H1 (cell line): ENCODE measurements around the gene KSR2. TPM values are rescaled to one million over a fixed set of nuclear protein-coding genes. Genes with fewer than 3 reads are reported as not detected.

Experiments
- CTCF ChIA-PET: fragments of 300-600 bp; sonication (Branson Sonifier 250); formaldehyde crosslinking; loops from one replicate; lab custom pipeline; 2021; ENCODE audit not compliant: partially characterized antibody; lab: Charles Lee
- POLR2A ChIA-PET: fragments of 300-600 bp; sonication (Branson Sonifier 250); formaldehyde crosslinking; loops from one replicate; lab custom pipeline; 2021; ENCODE audit warnings: inconsistent platforms; ENCODE audit not compliant: partially characterized antibody; lab: Charles Lee
- DNase-seq, 2 experiments: peaks; one replicate each; pipeline versions ENCODE4 v3.0.0 to v3.0.0-alpha.2; 2010 to 2022; ENCODE audit warnings: low spot score in 2 of 2, low read depth in 1 of 2, mixed read lengths in 1 of 2
- FAIRE-seq: peaks from 2 replicates; lab custom pipeline; 2011; peaks lifted over from hg19 to GRCh38; lab: Jason Lieb, UNC
- H2AFZ ChIP-seq: 2 replicates; pipeline ENCODE4 v1.8.1; 2012; ENCODE audit warnings: low read length, inconsistent platforms
- H2AK5ac ChIP-seq: 2 replicates; pipeline ENCODE4 v1.6.1; 2013; ENCODE audit warnings: low read depth, low read length
- H2BK120ac ChIP-seq: replicated peaks from 2 replicates; pipeline ENCODE3; 2013; ENCODE audit warnings: low read depth, low read length, inconsistent platforms
- H2BK12ac ChIP-seq: 2 replicates; pipeline ENCODE4 v1.6.1; 2013; ENCODE audit warnings: low read depth, low read length
- H2BK15ac ChIP-seq: 2 replicates; pipeline ENCODE4 v1.6.1; 2013; ENCODE audit warnings: low read length
- H2BK20ac ChIP-seq: 2 replicates; pipeline ENCODE4 v1.6.1; 2013; ENCODE audit warnings: low read length
- H2BK5ac ChIP-seq: 2 replicates; pipeline ENCODE4 v1.6.1; 2013; ENCODE audit warnings: low read depth, low read length
- H3K14ac ChIP-seq: 2 replicates; pipeline ENCODE4 v1.6.1; 2013; ENCODE audit warnings: inconsistent platforms; ENCODE audit not compliant: insufficient read length
- H3K18ac ChIP-seq: 2 replicates; pipeline ENCODE4 v1.6.1; 2013; ENCODE audit warnings: low read length; ENCODE audit errors: extremely low read depth
- H3K23ac ChIP-seq: 2 replicates; pipeline ENCODE4 v1.6.1; 2013; ENCODE audit warnings: inconsistent platforms; ENCODE audit not compliant: insufficient read length
- H3K23me2 ChIP-seq: 2 replicates; pipeline ENCODE4 v1.6.1; 2013; ENCODE audit warnings: low read depth, low read length
- H3K27ac ChIP-seq: 2 replicates; pipeline ENCODE4 v1.6.1; 2011; ENCODE audit warnings: low read depth, low read length, inconsistent platforms
- H3K27me3 ChIP-seq, 4 experiments: replicated peaks in 1 of 4; 1 replicate in 1 of 4; 2 replicates in 3 of 4; pipeline versions ENCODE4 v1.6.1 to v1.8.1; 2011 to 2013; ENCODE audit warnings: low read length in 3 of 4, mild to moderate bottlenecking in 3 of 4, inconsistent platforms in 2 of 4, mixed read lengths in 2 of 4, moderate library complexity in 1 of 4; ENCODE audit not compliant: control insufficient read depth in 3 of 4, insufficient read depth in 3 of 4; ENCODE audit errors: extremely low read depth in 1 of 4
- H3K36me3 ChIP-seq, 4 experiments: 2 replicates each; pipeline versions ENCODE4 v1.6.1 to v1.8.1; 2011 to 2013; ENCODE audit warnings: mild to moderate bottlenecking in 4 of 4, low read length in 3 of 4, moderate library complexity in 2 of 4, control low read depth in 1 of 4, inconsistent platforms in 1 of 4; ENCODE audit not compliant: insufficient read depth in 4 of 4, control insufficient read depth in 2 of 4
- H3K4ac ChIP-seq: replicated peaks from 2 replicates; pipeline ENCODE3; 2013; ENCODE audit warnings: low read length, low read depth, mixed read lengths, inconsistent platforms; ENCODE audit not compliant: insufficient read length
- H3K4me1 ChIP-seq, 4 experiments: replicated peaks in 1 of 4; 1 replicate in 1 of 4; 2 replicates in 3 of 4; pipeline versions ENCODE4 v1.6.1 to v1.8.1; 2011 to 2013; ENCODE audit warnings: low read length in 3 of 4, inconsistent platforms in 2 of 4, mixed read lengths in 1 of 4; ENCODE audit not compliant: insufficient read depth in 4 of 4, control insufficient read depth in 3 of 4
- H3K4me2 ChIP-seq, 2 experiments: 2 replicates each; pipeline versions ENCODE4 v1.6.1 to v1.8.1; 2011 to 2013; ENCODE audit warnings: low read depth in 2 of 2, low read length in 2 of 2, control low read depth in 1 of 2, inconsistent platforms in 1 of 2, mild to moderate bottlenecking in 1 of 2; ENCODE audit not compliant: insufficient read depth in 1 of 2
- H3K4me3 ChIP-seq, 4 experiments: fragments of 200-600, 300-600 bp in 1 of 4; sonication (generic), shearing (Covaris generic), sonication (Bioruptor Twin) in 1 of 4; 2 replicates each; pipeline versions ENCODE4 v1.5.1 to v1.8.1; 2011 to 2016; ENCODE audit warnings: low read length in 4 of 4, low read depth in 3 of 4, control low read depth in 2 of 4, inconsistent platforms in 2 of 4, mild to moderate bottlenecking in 2 of 4, mixed read lengths in 1 of 4, moderate library complexity in 1 of 4; ENCODE audit not compliant: insufficient read depth in 2 of 4; ENCODE audit errors: extremely low read depth in 1 of 4
- H3K56ac ChIP-seq: replicated peaks from 2 replicates; pipeline ENCODE3; 2013; ENCODE audit warnings: low read depth, mild to moderate bottlenecking, mixed read lengths, low read length, inconsistent platforms; ENCODE audit not compliant: insufficient read length
- H3K79me1 ChIP-seq: 2 replicates; pipeline ENCODE4 v1.6.1; 2013; ENCODE audit warnings: low read depth, low read length, control low read depth
- H3K79me2 ChIP-seq, 2 experiments: 2 replicates each; pipeline versions ENCODE4 v1.6.1 to v1.8.1; 2012 to 2013; ENCODE audit warnings: low read length in 2 of 2, mild to moderate bottlenecking in 2 of 2, inconsistent platforms in 1 of 2; ENCODE audit not compliant: insufficient read depth in 2 of 2, control insufficient read depth in 1 of 2
- H3K9ac ChIP-seq, 4 experiments: replicated peaks in 1 of 4; 1 replicate in 1 of 4; 2 replicates in 3 of 4; pipeline versions ENCODE4 v1.6.1 to v1.8.1; 2011 to 2013; ENCODE audit warnings: low read depth in 3 of 4, low read length in 3 of 4, control low read depth in 2 of 4, mild to moderate bottlenecking in 2 of 4, moderate library complexity in 2 of 4, inconsistent platforms in 1 of 4; ENCODE audit errors: extremely low read depth in 1 of 4
- H3K9me3 ChIP-seq, 2 experiments: 2 replicates each; pipeline versions ENCODE4 v1.6.1 to v1.8.1; 2012 to 2013; ENCODE audit warnings: mild to moderate bottlenecking in 2 of 2, moderate library complexity in 2 of 2, control low read depth in 1 of 2, inconsistent platforms in 1 of 2, low read depth in 1 of 2, low read length in 1 of 2, mixed read lengths in 1 of 2; ENCODE audit not compliant: insufficient read depth in 2 of 2
- H4K20me1 ChIP-seq, 2 experiments: replicated peaks in 1 of 2; 2 replicates each; pipeline versions ENCODE3 to v1.8.1; 2011 to 2013; ENCODE audit warnings: inconsistent platforms in 2 of 2, low read length in 2 of 2, mild to moderate bottlenecking in 1 of 2; ENCODE audit not compliant: insufficient read depth in 2 of 2, control insufficient read depth in 1 of 2
- H4K5ac ChIP-seq: 2 replicates; pipeline ENCODE4 v1.6.1; 2013; ENCODE audit warnings: low read length, low read depth, mixed read lengths, inconsistent platforms; ENCODE audit not compliant: insufficient read length
- H4K8ac ChIP-seq: 2 replicates; pipeline ENCODE4 v1.8.0; 2013; ENCODE audit warnings: mild to moderate bottlenecking, moderate library complexity, low read length, inconsistent platforms; ENCODE audit not compliant: insufficient read depth; ENCODE audit errors: extremely low read depth
- H4K91ac ChIP-seq: replicated peaks from 2 replicates; pipeline ENCODE3; 2013; ENCODE audit warnings: low read length, mixed read lengths, inconsistent platforms; ENCODE audit not compliant: insufficient read length
- ATF3 ChIP-seq: IDR thresholded peaks from 2 replicates; pipeline ENCODE4 v1.6.1; 2011; ENCODE audit warnings: low read depth, mild to moderate bottlenecking, low read length; ENCODE audit not compliant: insufficient read depth
- BACH1 ChIP-seq: IDR thresholded peaks from 2 replicates; pipeline ENCODE4 v1.6.1; 2012; ENCODE audit warnings: low read length, improper control_type of control experiment
- BCL11A ChIP-seq, 2 experiments: IDR thresholded peaks; one replicate each; pipeline ENCODE4 v1.6.1; 2011; ENCODE audit warnings: low read depth in 2 of 2, low read length in 2 of 2, mild to moderate bottlenecking in 2 of 2
- CBX5 ChIP-seq: fragments of 300-800, 300-1000 bp; sonication (generic); IDR thresholded peaks from 2 replicates; pipeline ENCODE4 v1.7.1; 2016; ENCODE audit warnings: antibody characterized with exemption, low read length, low read depth
- CREB1 ChIP-seq: IDR thresholded peaks from 2 replicates; pipeline ENCODE4 v1.6.1; 2012; ENCODE audit warnings: inconsistent platforms
- JUN ChIP-seq: IDR thresholded peaks from 2 replicates; pipeline ENCODE4 v1.6.1; 2011; ENCODE audit warnings: low read depth, mild to moderate bottlenecking, improper control_type of control experiment, low read length
- KDM1A ChIP-seq: fragments of 200-600, 300-600 bp; sonication (generic); IDR thresholded peaks from 2 replicates; pipeline ENCODE4 v1.7.1; 2016; ENCODE audit warnings: mild to moderate bottlenecking, low read length, borderline replicate concordance
- NANOG ChIP-seq: IDR thresholded peaks from 2 replicates; pipeline ENCODE4 v1.6.1; 2011; ENCODE audit warnings: low read length, low read depth, mild to moderate bottlenecking, inconsistent platforms; ENCODE audit not compliant: insufficient read depth, poor library complexity, severe bottlenecking
- NRF1 ChIP-seq: IDR thresholded peaks from 2 replicates; pipeline ENCODE4 v1.6.1; 2011; ENCODE audit warnings: mild to moderate bottlenecking, low read depth, low read length, improper control_type of control experiment
- POU5F1 ChIP-seq: IDR thresholded peaks from 2 replicates; pipeline ENCODE4 v1.6.1; 2011; ENCODE audit warnings: low read depth, mild to moderate bottlenecking, low read length, moderate library complexity
- RAD21 ChIP-seq, 2 experiments: IDR thresholded peaks in 1 of 2; conservative IDR thresholded peaks in 1 of 2; 2 replicates each; pipeline ENCODE4 v1.6.1; 2011; ENCODE audit warnings: low read depth in 2 of 2, low read length in 2 of 2, improper control_type of control experiment in 1 of 2, inconsistent platforms in 1 of 2, mild to moderate bottlenecking in 1 of 2, moderate library complexity in 1 of 2
- TAF1 ChIP-seq: IDR thresholded peaks from 2 replicates; pipeline ENCODE4 v1.6.1; 2011; ENCODE audit warnings: mild to moderate bottlenecking, low read depth, low read length
- TBP ChIP-seq: IDR thresholded peaks from 2 replicates; pipeline ENCODE4 v1.6.1; 2011; ENCODE audit warnings: low read depth, low read length, improper control_type of control experiment
- TEAD4 ChIP-seq: IDR thresholded peaks from 2 replicates; pipeline ENCODE4 v1.6.1; 2012; ENCODE audit warnings: low read depth, low read length, inconsistent platforms, mixed read lengths
- YY1 ChIP-seq: IDR thresholded peaks from 2 replicates; pipeline ENCODE4 v1.6.1; 2011; ENCODE audit warnings: low read depth, mild to moderate bottlenecking, low read length
- WGBS, 2 experiments: shearing (Covaris generic) in 1 of 2; methylation state at CpG; one replicate each; pipeline versions ENCODE4 v1.1.6 to v1.1.7; 2013 to 2015; ENCODE audit warnings: low lambda C conversion rate in 2 of 2, mixed read lengths in 2 of 2, inconsistent platforms in 1 of 2, low coverage in 1 of 2, missing lambda C conversion rate in 1 of 2; ENCODE audit not compliant: insufficient replicate concordance in 2 of 2, insufficient coverage in 1 of 2, insufficient read length in 1 of 2; ENCODE audit errors: extremely low coverage in 1 of 2, missing lambda C conversion rate in 1 of 2; 5-methylcytosine and 5-hydroxymethylcytosine counted together
- polyA plus RNA-seq, 7 experiments: library from polyadenylated mRNA; depleted of rRNA in 3 of 7; stranded (reverse) in 5 of 7; unstranded in 2 of 7; fragments of >200 nt in 5 of 7; fragments of 200-250 nt in 2 of 7; gene quantifications; 1 replicate in 5 of 7; 2 replicates in 1 of 7; 4 replicates in 1 of 7; pipeline versions ENCODE4 v1.2.1 to v1.2.3, GENCODE V29; 2011 to 2013; ENCODE audit warnings: missing spikeins in 2 of 7, mixed read lengths in 2 of 7
- total RNA-seq: library from RNA; stranded (reverse); fragmentation: NEBNext Ultra II Directional; extraction: Animal tissue kit (Norgen Biotek cat#: 25700); gene quantifications from 2 replicates; pipeline ENCODE4 v1.2.1, GENCODE V29; 2021

KSR2 gene
- total and polyA plus RNA-seq, 2 of the 8 experiments (the other 6 are each of a cell fraction or from before 2014, with no cell fraction given) = 0.74 to 2.2 TPM

- no peak overlapping the region for H2BK20ac ChIP-seq
- H3K79me2 ChIP-seq = no peaks in the 10 kb centered on the region
- H4K91ac ChIP-seq = no peak overlapping the region
- H2BK12ac ChIP-seq = no peak overlapping the region
- H3K56ac ChIP-seq = no peak overlapping the region
- H3K79me1 ChIP-seq = no peaks in the 10 kb centered on the region
- H3K23ac ChIP-seq = no peak overlapping the region
- DNase-seq (no peak), FAIRE-seq (no peak)
- no peak overlapping the region for H2BK15ac ChIP-seq
- no peak overlapping the region for H2AFZ ChIP-seq
- no peaks in the 10 kb centered on the region for H3K27me3 ChIP-seq
- H2BK120ac ChIP-seq = no peak overlapping the region
- no peaks in the 10 kb centered on the region for H3K36me3 ChIP-seq
- H3K9ac ChIP-seq = no peak overlapping the region
- H3K27ac ChIP-seq = no peak overlapping the region
- no peaks in the 10 kb centered on the region for H3K9me3 ChIP-seq
- POLR2A ChIA-PET = interaction anchor here (1.2 kb wide), 1 partner anchor 247 kb away, joined by 3 read pairs; no protein-coding TSS in a partner anchor
- H2AK5ac ChIP-seq = no peak overlapping the region
- H4K5ac ChIP-seq = no peak overlapping the region
- no peak overlapping the region for H3K18ac ChIP-seq
- no peaks in the 10 kb centered on the region; the same call in 1 of the 2 replicates for H3K23me2 ChIP-seq
- CTCF ChIA-PET = interaction anchor here (0.9 to 9.0 kb wide), 12 partner anchors 10 to 354 kb away, joined by 3 to 89 read pairs (median 7); no protein-coding TSS in a partner anchor
- H3K4ac ChIP-seq = no peak overlapping the region
- H4K20me1 ChIP-seq = no peaks in the 10 kb centered on the region
- TF ChIP-seq CREB1 = no peak
- no peak for TF ChIP-seq YY1
- TF ChIP-seq NANOG = no peak
- TF ChIP-seq NRF1 = no peak
- TF ChIP-seq JUN = no peak
- no peak for TF ChIP-seq POU5F1
- TF ChIP-seq ATF3 = no peak
- no peak for TF ChIP-seq TBP
- TF ChIP-seq RAD21 (IDR thresholded peaks at IDR 0.05 in 1 of 2, conservative IDR thresholded peaks at IDR 0.05 in 1 of 2; ENCODE audit: low read depth in 2 of 2, low read length in 2 of 2) = no peak
- TF ChIP-seq BCL11A (IDR thresholded peaks at IDR 0.05; ENCODE audit: low read depth in 2 of 2, low read length in 2 of 2) = no peak
- TF ChIP-seq KDM1A = no peak
- TF ChIP-seq CBX5 = no peak
- TF ChIP-seq TAF1 = no peak
- TF ChIP-seq TEAD4 = no peak
- TF ChIP-seq BACH1 = no peak
- 81% methylated on average over 3 of the region's 3 CpGs; no CpG with 5 or more reads in 1 of the 2 experiments for WGBS, 2 experiments
- H3K4me1 ChIP-seq = peaks cover 3 to 8% (median 3%) of the 10 kb centered on the region in 4 experiments
- H3K4me2 ChIP-seq = no peak overlapping the region
- H3K14ac ChIP-seq = no peak overlapping the region
- no peak overlapping the region for H3K4me3 ChIP-seq
- no peak overlapping the region for H4K8ac ChIP-seq
- H2BK5ac ChIP-seq = no peak overlapping the region
Measured at GRCh38 chr12:117590386-117590785, 378.4 kb downstream of the KSR2 start.
